HepG2 (cell line): Measurements from ENCODE around the gene PLLP. TPM values are rescaled to one million over a fixed set of nuclear protein-coding genes. Genes with fewer than 3 reads are reported as not detected.

Experiments used
- ATF7 ChIP-seq, 2 experiments: fragments of 450-650 bp in 1 of 2; sonication (generic) in 1 of 2; formaldehyde crosslinking in 1 of 2; IDR thresholded peaks; 2 replicates each; pipeline versions ENCODE4 v1.4.0 to v1.6.1; 2016 to 2020; ENCODE audit warnings: antibody characterized with exemption in 1 of 2, mild to moderate bottlenecking in 1 of 2, missing genetic modification reagents in 1 of 2
- ATF7-NPFF ChIP-seq: sonication (generic); formaldehyde crosslinking; IDR thresholded peaks from 2 replicates; pipeline ENCODE4 v1.8.1; 2023; ENCODE audit warnings: mild to moderate bottlenecking, low read depth, missing genetic modification reagents, moderate library complexity
- HMGXB3 ChIP-seq: sonication (generic); formaldehyde crosslinking; IDR thresholded peaks from 2 replicates; pipeline ENCODE4 v1.4.0; 2020; ENCODE audit warnings: missing genetic modification reagents, borderline replicate concordance
- HOXA5 ChIP-seq: sonication (generic); formaldehyde crosslinking; IDR thresholded peaks from 2 replicates; pipeline ENCODE4 v1.4.0; 2020; ENCODE audit warnings: missing genetic modification reagents
- KLF16 ChIP-seq, 2 experiments: sonication (generic) in 1 of 2; formaldehyde crosslinking in 1 of 2; IDR thresholded peaks; 2 replicates each; pipeline versions ENCODE4 v1.6.1 to v1.8.0; 2016 to 2023; ENCODE audit warnings: missing genetic modification reagents in 2 of 2, missing compliant biosample characterization in 1 of 2
- MAX ChIP-seq: IDR thresholded peaks from 2 replicates; pipeline ENCODE4 v1.6.1; 2012; ENCODE audit warnings: inconsistent platforms
- MBNL3 ChIP-seq: fragments of 250-450 bp; sonication (Bioruptor Pico); conservative IDR thresholded peaks from 2 replicates; pipeline ENCODE4 v1.8.0; 2022; ENCODE audit warnings: mild to moderate bottlenecking, inconsistent platforms
- NR2C2 ChIP-seq: sonication (generic); formaldehyde crosslinking; IDR thresholded peaks from 2 replicates; pipeline ENCODE4 v1.4.0; 2020; ENCODE audit warnings: missing genetic modification reagents, mild to moderate bottlenecking, moderate library complexity, borderline replicate concordance
- SKIL ChIP-seq: sonication (generic); formaldehyde crosslinking; IDR thresholded peaks from 2 replicates; pipeline ENCODE4 v1.8.0; 2022; ENCODE audit warnings: missing genetic modification reagents, mild to moderate bottlenecking, moderate library complexity, borderline replicate concordance
- U2AF1 ChIP-seq: fragments of 200-400 bp; formaldehyde crosslinking; optimal IDR thresholded peaks from 2 replicates; pipeline ENCODE3; 2017; ENCODE audit warnings: mild to moderate bottlenecking, low read depth, low read length
- WIZ ChIP-seq: sonication (generic); formaldehyde crosslinking; IDR thresholded peaks from 2 replicates; pipeline ENCODE4 v1.5.1; 2020; ENCODE audit warnings: mild to moderate bottlenecking, missing genetic modification reagents
- ZFP41 ChIP-seq: sonication (generic); formaldehyde crosslinking; IDR thresholded peaks from 2 replicates; pipeline ENCODE4 v1.4.0; 2020; ENCODE audit warnings: mild to moderate bottlenecking, missing genetic modification reagents, borderline replicate concordance
- ZKSCAN8 ChIP-seq: IDR thresholded peaks from 2 replicates; pipeline ENCODE4 v1.6.1; 2016; ENCODE audit warnings: borderline replicate concordance, missing genetic modification reagents, missing compliant biosample characterization
- ZNF326 ChIP-seq: sonication (generic); formaldehyde crosslinking; IDR thresholded peaks from 2 replicates; pipeline ENCODE4 v1.4.0; 2020; ENCODE audit warnings: missing genetic modification reagents, borderline replicate concordance
- ZNF367 ChIP-seq: sonication (generic); formaldehyde crosslinking; IDR thresholded peaks from 2 replicates; pipeline ENCODE4 v1.4.0; 2020; ENCODE audit warnings: missing genetic modification reagents, borderline replicate concordance
- ZNF550 ChIP-seq: sonication (generic); formaldehyde crosslinking; IDR thresholded peaks from 2 replicates; pipeline ENCODE4 v1.4.0; 2020; ENCODE audit warnings: mild to moderate bottlenecking, missing genetic modification reagents, borderline replicate concordance
- ZNF672 ChIP-seq: sonication (generic); formaldehyde crosslinking; IDR thresholded peaks from 2 replicates; pipeline ENCODE4 v1.8.1; 2022; ENCODE audit warnings: missing genetic modification reagents
- polyA plus RNA-seq, 8 experiments: library from polyadenylated mRNA; depleted of rRNA in 3 of 8; stranded (reverse) in 7 of 8; unstranded in 1 of 8; fragments of >200 nt; fragmentation: Illumina TruSeq in 4 of 8; extraction: Trizol in 4 of 8; gene quantifications; 2 replicates each; pipeline versions ENCODE4 v1.2.1 to v1.2.3, GENCODE V29; 2011 to 2016; ENCODE audit warnings: low read depth in 4 of 8, missing spikeins in 1 of 8, mixed read lengths in 1 of 8; ENCODE audit not compliant: insufficient read depth in 1 of 8
- total RNA-seq, 5 experiments: library from RNA; depleted of rRNA; stranded (reverse); fragments of >200 nt; fragmentation: Illumina TruSeq; extraction: Trizol; gene quantifications; 2 replicates each; pipeline ENCODE4 v1.2.3, GENCODE V29; 2016; ENCODE audit warnings: low read depth in 1 of 5
- TF ChIP-seq, protein P1 (sequence below): IDR thresholded peaks from 2 replicates; pipeline ENCODE4 v1.6.1; 2016; ENCODE audit warnings: low read depth, control low read depth
- TF ChIP-seq, protein P2 (sequence below): IDR thresholded peaks from 2 replicates; pipeline ENCODE4 v1.6.1; 2016; ENCODE audit warnings: low read depth, borderline replicate concordance

Gene PLLP
- total and polyA plus RNA-seq, 2 of the 13 experiments (the other 11 are each of a cell fraction or from before 2014, with no cell fraction given): 60.6 to 127 TPM

- TF ChIP-seq MBNL3 (CRISPR knock-in tag) (no peak), ATF7-NPFF (CRISPR knock-in tag) (no peak), ZFP41 (CRISPR knock-in tag) (no peak), ZNF326 (no peak), ZNF550 (CRISPR knock-in tag) (no peak), ZNF367 (CRISPR knock-in tag) (no peak), U2AF1 (no peak), NR2C2 (CRISPR knock-in tag) (no peak; the same call in 1 of the 2 replicates), ATF7 (IDR thresholded peaks at IDR 0.05) (peak; percentile 80), ATF7 (CRISPR knock-in tag; IDR thresholded peaks at IDR 0.05) (peak; percentile 94), WIZ (no peak), KLF16 (CRISPR knock-in tag; IDR thresholded peaks at IDR 0.05) (peak in 1 of 2 experiments; percentile 29; a peak in 1 of 4 replicates), SKIL (CRISPR knock-in tag) (peak; percentile 73), ZKSCAN8 (CRISPR knock-in tag) (peak; percentile 90), HMGXB3 (CRISPR knock-in tag) (peak; percentile 60; the same call in 1 of the 2 replicates), ZNF672 (CRISPR knock-in tag) (no peak), HOXA5 (CRISPR knock-in tag) (peak; percentile 20; the same call in 1 of the 2 replicates), MAX (peak; percentile 57)
- TF ChIP-seq, protein P1, sequence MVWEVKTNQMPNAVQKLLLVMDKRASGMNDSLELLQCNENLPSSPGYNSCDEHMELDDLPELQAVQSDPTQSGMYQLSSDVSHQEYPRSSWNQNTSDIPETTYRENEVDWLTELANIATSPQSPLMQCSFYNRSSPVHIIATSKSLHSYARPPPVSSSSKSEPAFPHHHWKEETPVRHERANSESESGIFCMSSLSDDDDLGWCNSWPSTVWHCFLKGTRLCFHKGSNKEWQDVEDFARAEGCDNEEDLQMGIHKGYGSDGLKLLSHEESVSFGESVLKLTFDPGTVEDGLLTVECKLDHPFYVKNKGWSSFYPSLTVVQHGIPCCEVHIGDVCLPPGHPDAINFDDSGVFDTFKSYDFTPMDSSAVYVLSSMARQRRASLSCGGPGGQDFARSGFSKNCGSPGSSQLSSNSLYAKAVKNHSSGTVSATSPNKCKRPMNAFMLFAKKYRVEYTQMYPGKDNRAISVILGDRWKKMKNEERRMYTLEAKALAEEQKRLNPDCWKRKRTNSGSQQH: 0 out of 2 replicates have a peak, but pooled peaks have one; percentile 72
- TF ChIP-seq, protein P2, sequence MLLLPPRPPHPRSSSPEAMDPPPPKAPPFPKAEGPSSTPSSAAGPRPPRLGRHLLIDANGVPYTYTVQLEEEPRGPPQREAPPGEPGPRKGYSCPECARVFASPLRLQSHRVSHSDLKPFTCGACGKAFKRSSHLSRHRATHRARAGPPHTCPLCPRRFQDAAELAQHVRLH (CRISPR knock-in tag): peak; percentile 72; the same call in 1 of the 2 replicates
These were observed 19.9 kb upstream of the PLLP start (continued) for GRCh38 chr16:57304169-57305061.
